Activated T-cell treated with anti-CD3 and anti-CD28 coated beads, Interleukin-2, amount 50 U/mL, for 24 hours (primary cell): Measurements from ENCODE around the gene PBLD.
A peak's percentile ranks its signal among the peaks of the same experiment; 100 is the strongest.
"Not testable (repeated sequence)": the region's sequence is repeated elsewhere in the genome, so short reads cannot be mapped to it uniquely, and the experiment has no call there.

Experiments used
- DNase-seq: peaks from one replicate; pipeline ENCODE4 v3.0.0-alpha.2; 2020
- H3K27ac Mint-ChIP-seq: 2 replicates; pipeline ENCODE4 v1.8.0; 2020; ENCODE audit warnings: mild to moderate bottlenecking, mixed read lengths
- H3K27me3 Mint-ChIP-seq: 2 replicates; pipeline ENCODE4 v1.8.0; 2020; ENCODE audit warnings: mixed read lengths
- H3K36me3 Mint-ChIP-seq: 2 replicates; pipeline ENCODE4 v1.8.0; 2020; ENCODE audit warnings: low read depth, mixed read lengths
- H3K4me1 Mint-ChIP-seq: 2 replicates; pipeline ENCODE4 v1.8.0; 2020; ENCODE audit warnings: low read depth, mixed read lengths
- H3K4me3 Mint-ChIP-seq: 2 replicates; pipeline ENCODE4 v1.8.0; 2020; ENCODE audit warnings: mild to moderate bottlenecking, moderate library complexity, mixed read lengths
- H3K9me3 Mint-ChIP-seq: 2 replicates; pipeline ENCODE4 v1.8.0; 2020; ENCODE audit warnings: mixed read lengths

The PBLD gene

DNA sequence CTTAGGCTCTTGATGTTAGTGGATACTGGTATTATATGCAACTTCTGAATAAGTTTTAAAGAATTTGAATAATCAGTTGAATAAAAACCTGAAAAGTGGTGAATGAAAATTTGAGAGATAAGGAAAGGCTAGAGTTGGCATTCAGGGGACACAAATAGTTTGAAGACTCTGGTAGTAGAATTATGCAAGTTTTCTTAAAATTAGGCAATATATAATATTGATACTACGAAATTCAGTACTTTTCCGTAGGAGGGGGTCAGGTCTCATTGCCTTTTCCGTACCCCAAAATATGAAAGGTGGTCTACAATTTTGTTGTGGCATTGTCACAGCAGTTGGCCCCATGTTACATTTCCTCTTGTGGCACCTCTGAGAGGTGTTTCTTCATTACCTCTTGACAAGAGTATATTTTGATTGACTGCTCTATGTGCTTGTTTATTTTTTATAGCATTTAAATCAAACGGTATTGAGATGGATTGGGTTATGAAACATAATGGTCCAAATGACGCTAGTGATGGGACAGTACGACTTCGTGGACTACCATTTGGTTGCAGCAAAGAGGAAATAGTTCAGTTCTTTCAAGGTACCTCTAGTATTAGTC, 4.1 kb upstream of the PBLD start:
- Mint-ChIP-seq H3K36me3 (peaks cover 97% of the 10 kb centered on the region), H3K27me3 (no peaks in the 10 kb centered on the region), H3K4me1 (peaks cover 56% of the 10 kb centered on the region), H3K27ac (peak overlapping the region; percentile 88), H3K9me3 (no peaks in the 10 kb centered on the region), H3K4me3 (peak overlapping the region; percentile 100)
- DNase-seq = no peak

- DNase-seq = no peak
- Mint-ChIP-seq H3K4me3 (peak overlapping the region; percentile 100), H3K9me3 (peaks cover 2% of the 10 kb centered on the region), H3K36me3 (peaks cover 85% of the 10 kb centered on the region), H3K4me1 (peaks cover 63% of the 10 kb centered on the region), H3K27me3 (no peaks in the 10 kb centered on the region), H3K27ac (peak overlapping the region; percentile 100)
Observed at GRCh38 chr10:68334672-68335467, 2.1 kb upstream of the PBLD start.

- Mint-ChIP-seq H3K27me3 (no peaks in the 10 kb centered on the region), H3K9me3 (peaks cover 2% of the 10 kb centered on the region), H3K27ac (peak overlapping the region; percentile 100), H3K4me3 (peak overlapping the region; percentile 100), H3K36me3 (peaks cover 74% of the 10 kb centered on the region), H3K4me1 (peaks cover 62% of the 10 kb centered on the region)
- no peak for DNase-seq
Observed at GRCh38 chr10:68333440-68334431, 1.0 kb upstream of the PBLD start.

DNA sequence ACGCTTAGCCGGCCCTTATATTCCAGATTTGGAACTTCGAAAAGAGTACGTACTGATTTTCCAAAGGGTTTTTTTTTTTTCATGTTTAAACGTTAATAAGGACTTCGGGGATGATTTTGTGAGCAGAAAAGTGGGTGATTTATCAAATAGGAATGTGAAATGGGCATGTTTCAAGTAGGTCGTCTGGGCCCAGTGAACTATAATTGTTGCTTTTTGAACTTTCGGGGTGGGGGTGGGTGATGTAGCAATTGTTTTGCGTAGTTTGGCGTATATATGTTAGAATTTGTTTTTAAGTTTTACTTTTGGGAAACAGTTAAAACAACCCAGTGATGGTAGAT, 299 bp upstream of the PBLD start:
- Mint-ChIP-seq H3K9me3 (peaks cover 2% of the 10 kb centered on the region), H3K4me1 (peaks cover 62% of the 10 kb centered on the region), H3K36me3 (peaks cover 67% of the 10 kb centered on the region), H3K4me3 (peak overlapping the region; percentile 100), H3K27ac (peak overlapping the region; percentile 100), H3K27me3 (no peaks in the 10 kb centered on the region)
- no peak for DNase-seq

GRCh38 chr10:68331455-68332258, 1.1 kb downstream of the PBLD start, which contains the start of gene HNRNPH3:
HNRNPH3 (plus strand) TSS chr10:68332064; CDS start chr10:68337222, 5,158 bp downstream.
- DNase-seq = peak; percentile 98
- Mint-ChIP-seq H3K36me3 (peaks cover 53% of the 10 kb centered on the region), H3K27ac (peak within 1 kb of the TSS; percentile 100), H3K4me3 (peak within 1 kb of the TSS; percentile 100), H3K4me1 (peaks cover 51% of the 10 kb centered on the region), H3K9me3 (peaks cover 2% of the 10 kb centered on the region), H3K27me3 (no peaks in the 10 kb centered on the region)

DNA sequence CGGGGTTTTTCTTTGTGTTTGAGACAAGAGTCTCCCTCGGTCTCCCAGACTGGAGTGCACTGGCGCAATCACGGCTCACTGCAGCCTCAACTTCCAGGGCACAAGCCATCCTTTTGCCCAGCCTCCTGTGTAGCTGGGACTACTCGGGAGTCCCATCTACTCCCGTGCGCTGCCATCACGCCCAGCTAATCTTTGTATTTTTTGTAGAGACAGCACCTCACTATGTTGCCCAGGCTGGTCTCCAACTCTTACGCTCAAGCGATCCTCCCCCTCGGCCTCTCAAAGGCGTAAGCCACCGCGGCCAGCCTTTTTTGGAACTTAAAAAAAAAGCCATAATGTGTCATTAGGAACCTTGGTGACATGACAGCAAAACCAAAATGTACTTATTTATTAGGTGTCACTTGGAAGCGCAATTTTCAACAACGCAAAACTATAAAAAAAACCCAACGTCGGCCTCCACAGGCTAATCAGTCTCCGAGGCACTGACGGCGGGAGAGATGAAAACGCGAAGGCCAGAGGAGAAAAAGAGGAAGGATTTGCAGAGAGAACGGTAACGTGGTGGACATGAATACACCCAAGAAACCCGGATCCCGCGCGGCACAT, 1.8 kb downstream of the PBLD start:
- Mint-ChIP-seq H3K4me1 (peaks cover 45% of the 10 kb centered on the region), H3K27ac (peak overlapping the region; percentile 100), H3K4me3 (peak overlapping the region; percentile 100), H3K36me3 (peaks cover 47% of the 10 kb centered on the region), H3K27me3 (no peaks in the 10 kb centered on the region), H3K9me3 (peaks cover 2% of the 10 kb centered on the region)
- DNase-seq = peak; percentile 60

GRCh38 chr10:68329506-68329861, 3.2 kb downstream of the PBLD start:
- Mint-ChIP-seq H3K27me3 (no peaks in the 10 kb centered on the region), H3K9me3 (peaks cover 2% of the 10 kb centered on the region), H3K4me1 (peaks cover 34% of the 10 kb centered on the region), H3K36me3 (peaks cover 32% of the 10 kb centered on the region), H3K27ac (no peak overlapping the region), H3K4me3 (no peak overlapping the region)
- no peak for DNase-seq

DNA sequence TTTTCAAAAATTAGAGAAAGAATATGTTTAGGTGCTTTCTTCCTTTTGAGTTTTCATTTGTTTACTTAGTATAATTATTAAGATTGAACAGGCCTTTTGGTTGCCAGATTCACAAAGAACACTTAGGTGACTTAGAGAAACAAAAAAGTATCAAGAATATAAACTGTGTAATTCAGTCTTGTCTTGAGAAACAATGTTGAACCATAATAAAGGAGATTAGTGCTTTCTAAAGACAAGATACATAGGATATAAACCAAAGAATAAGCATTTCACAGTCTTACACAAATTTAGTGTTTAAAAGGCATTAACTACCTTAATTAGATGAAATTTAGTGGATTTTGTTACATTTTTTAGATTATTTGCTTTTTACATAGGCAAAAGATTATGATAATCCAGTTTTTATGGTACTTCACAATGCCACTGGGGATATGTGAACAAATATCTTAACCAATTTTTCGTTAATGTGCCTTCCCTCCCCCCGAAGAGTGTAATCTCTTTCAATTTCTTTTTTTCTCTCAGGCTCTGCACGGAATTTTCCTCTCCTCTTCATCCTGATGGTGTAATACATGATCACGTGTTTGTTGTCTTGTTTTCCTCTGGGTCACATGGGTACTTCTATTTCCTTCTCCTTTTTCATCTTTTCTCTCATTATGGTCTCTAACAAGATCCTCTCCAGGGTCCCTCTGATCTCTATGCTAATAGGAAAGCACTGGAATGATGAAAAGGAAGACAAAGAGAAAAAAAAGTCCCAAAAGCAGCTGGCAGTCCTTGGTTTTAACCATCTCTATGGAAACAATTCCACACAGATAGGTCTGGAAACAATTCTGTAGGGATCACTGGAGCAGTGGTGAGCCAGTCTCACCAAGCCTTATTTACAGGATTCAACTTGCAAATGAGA, 4.6 kb downstream of the PBLD start:
- Mint-ChIP-seq H3K9me3 (peaks cover 2% of the 10 kb centered on the region), H3K4me1 (peaks cover 33% of the 10 kb centered on the region), H3K27ac (peak overlapping the region; percentile 79), H3K4me3 (peak overlapping the region; percentile 2), H3K36me3 (peaks cover 19% of the 10 kb centered on the region), H3K27me3 (no peaks in the 10 kb centered on the region)
- no peak for DNase-seq

GRCh38 chr10:68324396-68324795, 8.3 kb downstream of the PBLD start:
- not testable (repeated sequence) for H3K9me3 Mint-ChIP-seq, DNase-seq, H3K36me3 Mint-ChIP-seq, H3K4me3 Mint-ChIP-seq, H3K27ac Mint-ChIP-seq, H3K4me1 Mint-ChIP-seq, H3K27me3 Mint-ChIP-seq

DNA sequence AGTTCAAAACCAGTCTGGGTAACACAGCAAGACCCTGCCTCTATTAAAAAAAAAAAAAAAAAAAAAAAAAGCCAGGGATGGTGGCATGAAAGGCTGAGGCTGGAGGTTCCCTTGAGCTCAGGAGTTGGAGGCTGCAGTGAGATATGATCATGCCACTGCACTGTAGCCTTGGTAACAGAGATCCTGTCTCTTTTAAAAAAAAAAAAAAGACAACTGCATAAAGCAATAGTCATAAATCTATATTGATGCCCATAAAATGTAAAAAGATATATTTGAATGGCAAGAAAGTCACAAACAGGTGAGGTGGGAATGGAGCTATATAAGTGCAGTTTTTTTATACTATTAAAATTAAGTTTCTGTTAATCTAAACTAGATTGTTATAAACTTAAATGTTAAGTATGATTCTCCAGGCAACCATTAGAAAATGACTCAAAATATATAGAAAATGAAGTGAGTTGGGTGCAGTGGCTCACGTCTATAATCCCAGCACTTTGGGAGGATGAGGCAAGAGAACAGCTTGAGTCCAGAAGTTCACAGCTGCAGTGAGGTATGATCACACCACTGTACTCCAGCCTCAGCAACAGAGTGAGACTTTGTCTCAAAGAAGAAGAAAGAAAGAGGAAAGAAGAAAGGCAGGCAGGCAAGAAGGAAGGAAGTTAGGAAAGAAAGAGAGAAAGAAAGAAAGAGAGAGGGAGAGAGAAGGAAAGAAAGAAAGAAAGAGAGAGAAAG, 14.2 kb downstream of the PBLD start:
- Mint-ChIP-seq H3K36me3 (peaks cover 3% of the 10 kb centered on the region), H3K9me3 (peaks cover 17% of the 10 kb centered on the region), H3K4me3 (no peak overlapping the region), H3K4me1 (peaks cover 6% of the 10 kb centered on the region), H3K27me3 (no peaks in the 10 kb centered on the region), H3K27ac (no peak overlapping the region)
- no peak for DNase-seq

GRCh38 chr10:68315582-68315981, 17.1 kb downstream of the PBLD start:
- Mint-ChIP-seq H3K4me1 (peaks cover 7% of the 10 kb centered on the region), H3K9me3 (peaks cover 17% of the 10 kb centered on the region), H3K4me3 (no peak overlapping the region), H3K27me3 (no peaks in the 10 kb centered on the region), H3K27ac (no peak overlapping the region), H3K36me3 (peaks cover 3% of the 10 kb centered on the region)
- no peak for DNase-seq

DNA sequence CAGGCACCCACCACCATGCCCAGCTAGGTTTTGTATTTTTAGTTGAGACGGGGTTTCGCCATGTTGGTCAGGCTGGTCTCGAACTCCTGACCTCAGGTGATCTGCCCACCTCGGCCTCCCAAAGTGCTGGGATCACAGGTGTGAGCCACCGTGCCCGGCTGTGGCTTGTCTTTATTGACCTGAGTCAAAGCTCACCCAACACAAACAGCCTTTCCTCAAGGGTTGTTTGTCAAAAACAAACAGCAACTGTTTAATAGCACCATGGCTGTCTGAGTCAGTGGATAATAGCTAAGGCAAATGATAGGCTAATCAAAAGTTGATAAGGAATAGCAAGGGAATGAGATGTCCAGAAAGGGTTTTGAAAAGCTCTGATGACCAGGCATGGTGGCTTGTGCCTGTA, 17.8 kb downstream of the PBLD start:
- not testable (repeated sequence) for DNase-seq, H3K27me3 Mint-ChIP-seq, H3K4me3 Mint-ChIP-seq, H3K36me3 Mint-ChIP-seq, H3K27ac Mint-ChIP-seq, H3K4me1 Mint-ChIP-seq
- H3K9me3 Mint-ChIP-seq = peaks cover 17% of the 10 kb centered on the region
